ENCODE data around the gene NTSR1.

Gene NTSR1

GRCh38 chr20:62755817-62756724 is 47.4 kb downstream of the NTSR1 start:
- no peak for DNase-seq (ENCODE audit: low read depth in 3 of 3)

DNA sequence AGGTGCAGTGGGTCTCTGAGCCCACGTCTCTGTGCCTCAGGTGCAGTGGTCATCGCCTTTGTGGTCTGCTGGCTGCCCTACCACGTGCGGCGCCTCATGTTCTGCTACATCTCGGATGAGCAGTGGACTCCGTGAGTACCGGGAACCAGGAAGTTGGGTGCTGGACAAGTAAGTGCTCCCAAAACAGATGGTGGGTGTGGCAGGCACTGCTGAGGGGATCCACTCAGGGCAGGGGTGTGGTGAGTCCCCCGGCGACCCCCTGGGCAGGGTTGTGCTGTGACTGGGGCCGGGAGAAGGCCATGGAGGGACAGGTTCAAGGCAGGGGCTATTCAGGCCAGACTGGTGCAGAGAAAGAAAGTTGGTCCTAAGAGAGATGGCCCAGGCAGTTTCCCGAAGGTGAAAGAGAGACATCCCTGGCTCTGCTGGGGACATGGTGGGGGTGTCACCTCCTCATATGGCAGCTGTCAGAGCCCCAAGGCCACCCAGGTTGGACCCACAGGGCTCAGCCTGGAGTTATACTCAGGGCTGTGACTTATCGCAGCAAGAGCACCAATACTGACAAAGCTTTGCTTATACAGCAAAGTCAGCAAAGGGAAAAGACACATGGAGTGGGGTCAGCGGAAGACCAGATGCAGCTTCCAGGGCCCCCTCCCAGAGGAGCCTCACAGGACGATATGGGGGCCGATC is 49.7 kb downstream of the NTSR1 start:
- no peak for DNase-seq (ENCODE audit: low read depth in 3 of 3)

DNA sequence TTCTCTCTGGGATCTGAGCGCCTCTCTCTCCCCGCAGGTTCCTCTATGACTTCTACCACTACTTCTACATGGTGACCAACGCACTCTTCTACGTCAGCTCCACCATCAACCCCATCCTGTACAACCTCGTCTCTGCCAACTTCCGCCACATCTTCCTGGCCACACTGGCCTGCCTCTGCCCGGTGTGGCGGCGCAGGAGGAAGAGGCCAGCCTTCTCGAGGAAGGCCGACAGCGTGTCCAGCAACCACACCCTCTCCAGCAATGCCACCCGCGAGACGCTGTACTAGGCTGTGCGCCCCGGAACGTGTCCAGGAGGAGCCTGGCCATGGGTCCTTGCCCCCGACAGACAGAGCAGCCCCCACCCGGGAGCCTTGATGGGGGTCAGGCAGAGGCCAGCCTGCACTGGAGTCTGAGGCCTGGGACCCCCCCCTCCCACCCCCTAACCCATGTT is 51.4 kb downstream of the NTSR1 start:
- DNase-seq (ENCODE audit: low read depth in 3 of 3), result no peak

DNA sequence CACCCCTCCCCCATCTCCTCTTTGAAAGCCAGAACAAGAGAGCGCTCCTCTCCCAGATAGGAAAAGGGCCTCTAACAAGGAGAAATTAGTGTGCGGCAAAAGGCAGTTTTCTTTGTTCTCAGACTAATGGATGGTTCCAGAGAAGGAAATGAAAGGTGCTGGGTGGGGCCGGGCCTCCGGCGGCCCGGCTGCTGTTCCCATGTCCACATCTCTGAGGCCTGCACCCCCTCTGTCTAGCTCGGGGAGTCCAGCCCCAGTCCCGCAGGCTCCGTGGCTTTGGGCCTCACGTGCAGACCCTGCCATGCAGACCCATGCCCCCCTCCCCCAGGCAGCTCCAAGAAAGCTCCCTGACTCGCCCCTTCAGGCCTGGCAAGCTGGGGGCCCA is 51.8 kb downstream of the NTSR1 start:
- DNase-seq (ENCODE audit: low read depth in 3 of 3), result no peak

DNA sequence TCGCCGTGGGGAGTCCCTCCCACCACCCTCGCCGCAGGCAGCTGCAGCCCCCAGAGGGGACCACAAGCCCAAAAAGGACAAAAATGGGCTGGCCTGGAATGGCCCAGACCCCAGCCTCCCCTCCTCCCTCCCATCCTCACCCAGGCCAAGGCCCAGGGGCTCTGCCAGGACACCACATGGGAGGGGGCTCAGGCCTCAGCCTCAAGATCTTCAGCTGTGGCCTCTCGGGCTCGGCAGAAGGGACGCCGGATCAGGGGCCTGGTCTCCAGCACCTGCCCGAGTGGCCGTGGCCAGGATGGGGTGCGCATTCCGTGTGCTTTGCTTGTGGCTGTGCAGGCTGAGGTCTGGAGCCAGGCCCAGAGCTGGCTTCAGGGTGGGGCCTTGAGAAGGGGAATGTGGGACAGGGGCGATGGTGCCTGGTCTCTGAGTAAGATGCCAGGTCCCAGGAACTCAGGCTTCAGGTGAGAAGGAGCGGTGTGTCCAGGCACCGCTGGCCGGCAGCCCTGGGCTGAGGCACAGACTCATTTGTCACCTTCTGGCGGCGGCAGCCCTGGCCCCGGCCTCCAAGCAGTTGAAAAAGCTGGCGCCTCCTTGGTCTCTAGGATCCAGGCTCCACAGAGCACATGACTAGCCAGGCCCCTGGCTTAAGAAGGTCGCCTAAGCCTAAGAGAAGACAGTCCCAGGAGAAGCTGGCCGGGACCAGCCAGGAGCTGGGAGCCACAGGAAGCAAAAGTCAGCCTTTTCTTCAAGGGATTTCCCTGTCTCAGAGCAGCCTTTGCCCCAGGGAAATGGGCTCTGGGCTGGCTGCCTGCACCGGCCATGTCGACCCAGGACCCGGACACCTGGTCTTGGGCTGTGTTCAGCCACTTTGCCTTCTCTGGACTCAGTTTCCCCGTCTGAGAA is 52.5 kb downstream of the NTSR1 start:
- no peak for DNase-seq (ENCODE audit: low read depth in 3 of 3)

DNA sequence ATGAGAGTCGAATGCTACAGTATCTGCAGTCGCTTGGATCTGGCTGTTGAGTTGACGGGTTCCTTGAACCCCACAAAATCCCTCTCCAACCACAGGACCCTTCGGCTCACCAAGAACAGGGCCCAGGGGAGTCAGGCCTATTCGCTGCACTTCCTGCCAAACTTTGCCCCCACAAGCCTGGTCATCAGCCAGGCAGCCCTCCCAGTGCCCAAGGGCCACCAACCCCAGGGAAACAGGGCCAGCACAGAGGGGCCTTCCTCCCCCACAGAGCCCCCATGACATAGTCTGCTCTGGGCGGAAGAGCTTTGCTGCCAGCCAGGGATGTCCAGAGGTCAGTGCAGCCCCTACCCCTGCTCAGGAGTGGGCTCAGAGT is 53.1 kb downstream of the NTSR1 start:
- DNase-seq (ENCODE audit: low read depth in 3 of 3), result no peak

GRCh38 chr20:62762376-62762775 is 53.7 kb downstream of the NTSR1 start:
- no peak for DNase-seq (ENCODE audit: low read depth in 3 of 3)

DNA sequence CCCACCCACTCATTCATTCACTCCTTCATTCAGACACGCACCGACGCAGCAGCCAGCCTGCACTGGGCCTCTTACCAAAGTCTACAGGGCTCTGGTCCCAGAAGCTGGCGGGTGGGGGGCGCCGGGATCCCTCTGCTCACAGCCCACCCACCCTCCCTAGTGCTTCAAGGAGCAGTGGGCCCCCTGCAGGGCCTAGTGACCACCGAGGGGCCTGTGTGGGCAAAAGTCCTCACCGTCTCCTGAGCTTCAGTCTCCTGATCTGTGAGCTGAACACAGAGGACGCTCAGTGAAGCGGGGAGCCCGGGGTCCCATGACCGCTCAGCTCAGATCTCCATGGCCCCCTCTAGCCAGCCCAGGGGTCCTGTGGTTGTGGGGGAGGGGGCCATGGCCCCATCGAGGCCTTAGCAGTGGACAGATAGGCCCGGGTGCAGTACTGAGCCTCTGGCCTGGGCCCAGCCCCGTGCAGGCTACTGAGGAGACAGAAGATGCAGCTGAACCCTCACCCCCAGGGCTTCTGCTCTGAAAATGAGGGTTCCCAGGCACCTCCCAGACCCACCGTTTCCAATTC is 54.2 kb downstream of the NTSR1 start:
- no peak for DNase-seq (ENCODE audit: low read depth in 3 of 3)

DNA sequence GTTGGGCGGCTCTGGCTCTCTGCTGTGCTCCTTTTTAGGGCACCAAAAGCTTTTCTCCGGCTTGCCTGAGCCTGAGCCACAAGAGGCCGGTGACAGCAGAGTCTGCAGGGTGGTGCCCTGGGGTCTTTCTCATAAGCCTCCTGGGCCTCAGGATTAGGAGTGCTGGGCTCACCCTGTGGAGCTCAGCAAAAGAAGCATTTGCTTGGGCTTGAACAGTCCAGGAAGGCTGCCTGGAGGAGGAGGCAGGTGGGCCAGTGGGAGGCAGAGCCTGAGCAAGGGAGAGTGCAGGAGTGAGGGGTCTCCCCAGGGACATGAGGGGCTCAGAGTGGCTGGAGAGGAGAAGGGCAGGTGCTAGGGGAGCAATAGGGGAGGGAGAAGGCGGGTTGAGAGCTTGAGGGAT is 54.8 kb downstream of the NTSR1 start:
- no peak for DNase-seq (ENCODE audit: low read depth in 3 of 3)

DNA sequence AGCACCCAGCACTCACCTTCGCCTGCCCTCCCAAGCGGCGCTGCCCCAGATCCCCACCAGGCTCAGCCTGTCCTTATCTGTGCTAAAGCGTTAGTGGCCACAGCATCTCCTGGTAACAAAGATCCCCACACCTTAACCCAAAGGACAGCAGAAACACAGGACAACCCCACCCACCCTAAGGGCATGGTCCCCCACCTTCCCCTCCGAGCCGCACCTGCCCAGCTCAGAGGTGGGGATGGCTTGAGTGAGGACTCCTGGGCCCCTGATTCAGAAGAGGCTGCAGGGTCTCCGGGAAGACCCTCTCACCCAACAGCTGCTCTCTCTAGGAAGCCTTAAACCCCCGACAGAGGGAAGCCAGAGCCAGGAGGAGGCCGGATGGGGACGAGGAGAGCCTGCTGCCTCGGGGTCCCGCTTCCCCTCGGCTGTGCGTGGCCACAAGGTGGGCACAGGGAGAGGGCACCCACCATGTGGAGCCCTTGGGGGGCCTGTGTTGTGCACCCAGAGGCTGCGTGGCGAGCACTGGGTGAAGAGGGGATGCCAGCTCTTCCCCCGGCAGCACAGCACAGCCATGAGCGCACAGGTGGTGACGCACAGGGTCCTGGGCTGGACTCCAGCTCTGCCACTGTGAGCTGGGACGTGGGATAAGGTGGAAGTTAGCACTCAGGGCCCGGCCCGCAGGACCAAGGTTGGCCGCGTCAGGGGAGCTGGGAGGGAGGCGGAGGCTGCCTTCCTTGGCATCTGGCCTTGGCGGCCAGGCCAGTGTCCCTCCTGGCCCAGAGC is 55.7 kb downstream of the NTSR1 start:
- no peak for DNase-seq (ENCODE audit: low read depth in 3 of 3)

GRCh38 chr20:62765021-62765420 is 56.4 kb downstream of the NTSR1 start:
- no peak for DNase-seq (ENCODE audit: low read depth in 3 of 3)

DNA sequence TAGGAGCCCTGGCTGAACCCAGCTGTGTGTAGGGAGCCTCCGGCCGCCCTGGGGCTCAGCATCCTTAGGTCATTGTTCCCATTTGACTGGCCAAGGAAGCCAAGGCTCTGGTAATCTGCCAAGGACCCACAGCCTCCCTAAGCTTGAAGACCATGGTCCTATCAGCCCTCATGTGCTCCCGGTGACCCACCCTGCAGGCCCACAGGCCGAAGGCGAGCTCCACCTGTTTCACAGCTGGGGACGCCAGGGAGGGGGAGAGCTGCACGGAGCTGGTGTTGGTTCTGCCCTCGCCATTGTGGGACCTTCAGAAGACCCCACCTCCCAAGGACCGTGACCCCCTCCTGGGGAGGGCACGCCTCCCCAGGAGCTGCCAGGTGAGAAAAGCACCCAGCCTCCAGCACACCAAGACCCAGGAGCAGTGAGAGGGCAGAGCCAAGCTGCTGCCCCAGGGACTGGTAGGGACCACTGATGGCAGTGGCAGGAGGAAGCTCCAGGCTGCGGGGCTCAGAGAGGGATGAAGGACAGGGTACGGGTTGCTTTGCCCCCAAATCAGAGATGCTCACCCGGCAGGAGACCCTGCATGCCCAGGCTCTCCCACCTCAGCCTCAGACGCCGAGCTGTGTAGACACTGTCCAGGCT is 56.9 kb downstream of the NTSR1 start:
- no peak for DNase-seq (ENCODE audit: low read depth in 3 of 3)

DNA sequence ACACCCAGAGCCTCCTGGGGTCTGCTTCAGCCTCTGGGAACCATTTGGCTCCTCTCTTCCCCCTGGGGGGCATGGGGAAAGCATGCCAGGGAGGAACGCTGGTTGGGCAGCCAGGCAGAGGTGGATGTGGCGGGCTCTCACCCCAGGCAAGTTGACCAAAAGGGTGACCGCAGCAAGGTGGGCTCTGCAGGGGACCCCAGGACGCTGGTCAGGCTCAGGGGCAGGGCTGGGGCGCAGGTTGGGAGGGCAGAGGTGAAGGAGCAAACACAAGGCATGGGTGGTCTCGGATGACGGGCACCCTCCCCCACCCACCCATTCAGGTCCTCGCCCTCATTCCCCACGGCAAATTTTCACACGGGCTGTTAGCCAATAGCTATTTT is 57.4 kb downstream of the NTSR1 start:
- no peak for DNase-seq (ENCODE audit: low read depth in 3 of 3)

DNA sequence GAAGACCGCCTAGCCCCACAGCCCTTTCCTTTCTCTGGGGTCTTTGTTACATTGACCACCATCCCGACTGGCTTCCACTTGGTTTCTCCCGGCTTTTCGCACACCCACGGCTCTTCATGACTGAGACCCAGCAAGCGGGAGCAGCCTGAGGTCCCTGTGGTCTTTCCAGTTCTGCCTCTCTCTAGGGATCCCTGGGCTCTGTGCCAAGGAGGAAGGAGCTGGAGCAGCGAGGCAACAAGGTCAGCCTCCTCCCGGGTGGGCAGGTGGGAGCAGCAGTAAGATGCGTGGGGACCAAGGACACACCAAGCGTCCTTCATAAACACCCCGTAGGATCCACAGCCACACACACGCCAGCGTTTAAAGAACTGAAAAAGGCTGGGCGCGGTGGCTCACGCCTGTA is 58.1 kb downstream of the NTSR1 start:
- no peak for DNase-seq (ENCODE audit: low read depth in 3 of 3)

DNA sequence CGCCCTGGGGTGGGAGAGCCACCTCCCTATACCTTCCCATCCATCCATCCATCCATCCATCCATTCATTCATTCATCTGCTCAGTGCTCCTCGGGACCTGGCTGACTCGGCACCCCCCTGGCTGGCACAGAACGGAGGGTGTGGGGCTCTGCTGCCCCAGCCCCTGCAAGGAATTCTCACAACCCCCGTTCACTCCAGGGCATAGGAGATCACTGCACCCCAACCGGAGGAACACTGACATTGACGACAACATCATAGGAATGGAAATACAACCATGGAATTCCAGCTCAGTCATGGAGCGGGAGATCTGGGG is 59.6 kb downstream of the NTSR1 start:
- no peak for DNase-seq (ENCODE audit: low read depth in 3 of 3)

DNA sequence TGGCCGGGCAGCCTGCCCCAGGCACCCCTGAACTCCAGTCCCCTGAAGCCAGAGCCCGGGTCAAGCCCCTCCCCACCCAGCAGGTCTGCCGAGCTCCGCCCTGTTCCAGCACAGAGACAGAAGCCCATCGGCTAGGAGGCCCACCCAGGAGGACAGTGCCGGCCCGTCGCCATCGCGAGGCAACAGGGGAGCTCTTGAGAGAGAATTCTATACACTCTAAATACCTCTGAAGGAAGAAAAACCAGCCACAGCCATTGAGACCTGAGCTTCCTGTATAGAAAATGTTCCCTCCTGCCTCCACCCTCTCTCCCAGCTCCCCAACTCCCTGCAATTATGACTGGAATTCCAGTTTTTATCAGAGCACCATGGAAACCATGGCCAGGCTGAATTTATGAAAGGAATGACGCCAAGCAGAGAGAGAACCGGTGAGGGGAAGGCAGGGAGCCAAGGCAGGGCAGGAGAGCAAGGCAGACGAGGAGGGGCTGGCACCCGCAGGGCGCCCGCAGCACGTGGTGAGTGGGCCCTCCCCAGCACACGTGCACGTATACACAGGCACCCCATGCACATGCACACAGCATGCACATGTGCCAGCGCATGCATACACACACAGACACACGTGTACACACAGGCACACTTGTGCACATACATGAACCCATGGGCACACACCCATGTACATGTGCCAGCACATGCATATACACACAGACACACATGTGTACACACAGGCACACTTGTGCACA is 60.1 kb downstream of the NTSR1 start:
- DNase-seq (ENCODE audit: low read depth in 3 of 3), result no peak

GRCh38 chr20:62769346-62770071 is 60.9 kb downstream of the NTSR1 start:
- DNase-seq (ENCODE audit: low read depth in 3 of 3), result no peak

DNA sequence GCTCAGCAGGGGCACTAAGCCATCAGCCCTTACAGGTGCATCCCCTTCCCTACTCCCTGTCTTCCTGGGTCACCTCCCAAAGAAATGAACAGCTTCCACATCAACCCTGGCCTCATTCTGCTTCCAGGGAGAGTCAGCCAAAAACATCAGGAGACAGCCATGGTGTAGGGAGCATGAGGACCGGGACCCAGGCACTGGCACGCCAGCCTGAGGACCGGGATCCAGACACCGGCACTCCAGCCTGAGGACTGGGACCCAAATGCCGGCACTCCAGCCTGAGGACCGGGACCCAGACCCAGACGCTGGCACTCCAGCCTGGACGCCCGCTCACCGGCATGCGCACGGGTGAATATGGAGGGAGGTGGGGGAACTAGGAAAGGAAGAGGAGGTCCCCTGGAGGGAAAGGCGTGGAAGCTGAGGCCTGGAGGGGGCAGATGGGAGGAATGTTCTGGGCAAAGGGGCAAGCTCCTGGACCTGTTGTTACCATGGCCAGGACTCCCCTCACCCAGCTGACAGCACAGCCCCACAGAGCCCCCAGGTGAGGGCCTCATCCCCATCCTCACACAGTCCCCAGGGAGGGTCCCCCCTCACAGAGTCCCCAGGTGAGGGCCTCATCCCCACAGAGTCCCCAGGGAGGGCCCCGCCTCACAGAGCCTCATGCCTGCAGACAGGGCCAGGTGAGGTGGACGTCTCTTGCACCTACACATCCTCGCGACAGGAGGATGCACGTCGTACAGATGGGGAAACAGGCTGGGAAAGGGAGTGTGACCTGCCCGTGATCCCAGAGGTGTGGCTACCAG is 61.7 kb downstream of the NTSR1 start:
- no peak for DNase-seq (ENCODE audit: low read depth in 3 of 3)

DNA sequence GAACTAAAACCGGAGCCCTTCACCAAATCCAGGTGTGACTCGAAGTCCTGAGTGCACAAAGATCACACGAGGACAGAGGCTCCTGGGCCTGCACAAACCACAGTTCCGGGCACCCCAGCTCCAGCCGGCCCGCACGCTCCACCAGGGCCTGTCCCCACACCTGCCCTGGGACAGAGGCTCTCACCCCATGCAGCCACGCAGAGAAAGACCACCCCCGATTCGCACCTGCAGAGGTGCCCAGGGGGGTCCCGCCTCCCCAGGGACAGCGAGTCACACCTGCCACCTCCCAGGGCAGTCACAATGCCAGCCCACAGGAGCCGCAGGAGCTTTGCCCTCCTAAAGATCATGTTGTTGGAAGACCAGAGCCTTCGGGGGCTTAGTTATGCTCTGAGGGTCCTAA is 62.3 kb downstream of the NTSR1 start:
- DNase-seq (ENCODE audit: low read depth in 3 of 3), result no peak
